Activated T-helper 1 cell treated with Interleukin-2 at 50 U/mL for 16 hours (primary cell): ENCODE results near the gene BRF1.

Experiments used
- DNase-seq: peaks from one replicate; pipeline ENCODE4 v3.0.0-alpha.2; 2020; ENCODE audit warnings: low read depth

The BRF1 gene

DNA sequence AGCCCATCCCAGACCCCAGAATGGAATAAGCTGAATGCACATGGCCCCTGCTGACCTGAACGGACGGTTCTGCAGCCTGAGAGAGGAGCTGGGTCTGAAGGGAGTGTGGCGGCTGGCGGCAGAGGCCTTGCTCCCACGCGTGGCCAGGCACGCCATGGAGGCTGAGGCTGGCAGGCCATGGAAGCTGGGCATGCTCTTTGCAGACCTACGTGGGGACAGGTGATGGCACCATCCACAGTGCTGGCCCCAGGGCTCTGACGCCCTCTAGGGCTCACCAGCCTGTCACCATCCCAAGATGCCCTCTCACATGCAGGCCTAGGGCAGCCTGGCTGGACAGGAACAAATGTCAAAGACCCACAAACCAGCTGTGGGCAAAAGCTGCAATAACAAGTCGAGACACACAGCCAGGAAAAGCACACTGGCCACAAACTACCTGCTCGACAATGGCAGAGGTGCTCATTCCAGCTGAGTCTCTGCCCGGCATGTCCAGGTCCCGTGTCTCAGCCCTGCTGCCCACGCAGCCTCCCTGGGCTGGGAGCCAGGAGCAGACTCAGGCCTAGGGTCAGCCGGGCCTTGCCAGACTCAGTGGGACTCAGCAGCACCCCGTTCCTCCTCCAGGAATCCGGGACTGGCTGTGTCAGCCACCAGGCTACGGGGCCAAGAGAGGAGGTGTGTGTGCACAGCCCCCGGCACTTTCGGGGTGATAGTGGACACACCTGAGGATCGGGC is 32.8 kb downstream of the BRF1 start:
- DNase-seq: no peak

DNA sequence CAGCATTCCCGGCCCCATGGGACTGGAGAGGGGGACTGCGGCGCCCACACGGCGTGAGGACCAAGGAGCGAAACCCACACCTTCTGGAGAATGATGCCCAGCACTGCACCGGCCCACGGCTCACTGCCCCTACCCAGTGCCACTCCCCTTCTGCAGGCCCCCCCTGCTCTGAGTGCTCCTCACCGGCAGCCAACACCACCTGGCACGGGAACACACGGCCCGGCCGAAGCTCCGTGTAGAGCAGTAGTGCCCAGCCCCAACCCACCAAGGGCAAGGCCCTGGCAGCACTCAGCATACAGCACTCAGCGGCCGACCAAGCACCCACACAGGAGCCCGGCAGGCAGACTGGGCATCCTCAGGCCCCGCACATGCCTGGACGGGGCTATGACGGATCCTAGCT is 39.0 kb downstream of the BRF1 start:
- DNase-seq: no peak

DNA sequence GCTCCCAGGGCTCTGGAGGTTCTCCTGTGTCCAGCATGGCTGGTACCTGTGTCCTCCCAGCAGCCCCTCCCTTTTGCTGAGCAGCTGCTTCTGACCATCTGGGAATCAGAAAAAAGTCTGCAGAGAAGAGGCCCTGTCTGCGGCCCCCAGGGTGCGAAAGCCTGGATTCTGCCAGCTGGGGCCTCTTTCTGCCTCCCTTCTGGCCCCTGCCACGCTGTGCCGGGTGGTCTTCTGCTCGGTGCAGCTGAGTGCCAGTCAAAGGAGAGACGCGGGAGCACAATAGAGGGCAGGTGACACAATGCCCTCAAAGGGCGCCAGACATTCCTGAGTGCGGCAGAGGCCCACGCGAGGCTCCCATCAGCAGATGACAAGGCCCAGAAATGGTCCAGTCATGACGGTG is 39.8 kb downstream of the BRF1 start:
- no peak for DNase-seq

DNA sequence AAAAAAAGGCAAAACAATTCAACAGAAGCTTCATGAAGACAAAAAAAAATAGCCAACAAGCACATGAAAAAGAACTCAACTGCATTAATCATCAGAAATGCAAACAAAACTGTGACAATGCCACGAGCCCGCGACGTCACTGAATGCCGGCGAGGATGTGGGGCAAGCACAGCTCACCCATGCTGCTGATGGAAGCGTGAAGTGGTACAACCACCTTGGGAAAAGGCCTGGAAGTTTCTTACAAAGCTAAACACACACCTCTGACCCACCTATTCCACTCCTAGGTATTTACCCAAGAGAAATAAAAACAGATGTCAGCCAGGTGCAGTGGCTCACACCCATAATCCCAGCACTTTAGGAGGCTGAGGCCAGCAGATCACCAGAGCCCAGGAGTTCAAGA is 42.0 kb downstream of the BRF1 start:
- no peak for DNase-seq

DNA sequence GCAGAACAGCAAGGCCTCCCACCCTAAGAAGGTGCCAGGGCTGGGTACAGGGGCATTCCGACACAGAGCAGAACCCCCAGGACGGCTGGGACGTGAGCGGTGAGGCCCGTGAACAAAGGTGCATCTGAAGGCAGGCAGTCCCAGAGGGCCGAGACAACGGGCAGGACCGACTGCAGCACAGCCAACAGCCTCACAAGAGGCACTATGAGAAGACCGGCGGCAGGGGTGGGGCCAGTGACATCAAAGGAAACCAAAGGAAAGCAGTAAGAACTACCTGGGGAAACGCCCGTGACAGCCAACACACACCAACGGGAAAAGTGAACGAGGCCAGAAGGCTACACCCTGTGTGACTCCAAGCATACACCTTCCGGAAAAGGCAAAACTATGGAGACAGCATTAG is 43.3 kb downstream of the BRF1 start:
- no peak for DNase-seq

DNA sequence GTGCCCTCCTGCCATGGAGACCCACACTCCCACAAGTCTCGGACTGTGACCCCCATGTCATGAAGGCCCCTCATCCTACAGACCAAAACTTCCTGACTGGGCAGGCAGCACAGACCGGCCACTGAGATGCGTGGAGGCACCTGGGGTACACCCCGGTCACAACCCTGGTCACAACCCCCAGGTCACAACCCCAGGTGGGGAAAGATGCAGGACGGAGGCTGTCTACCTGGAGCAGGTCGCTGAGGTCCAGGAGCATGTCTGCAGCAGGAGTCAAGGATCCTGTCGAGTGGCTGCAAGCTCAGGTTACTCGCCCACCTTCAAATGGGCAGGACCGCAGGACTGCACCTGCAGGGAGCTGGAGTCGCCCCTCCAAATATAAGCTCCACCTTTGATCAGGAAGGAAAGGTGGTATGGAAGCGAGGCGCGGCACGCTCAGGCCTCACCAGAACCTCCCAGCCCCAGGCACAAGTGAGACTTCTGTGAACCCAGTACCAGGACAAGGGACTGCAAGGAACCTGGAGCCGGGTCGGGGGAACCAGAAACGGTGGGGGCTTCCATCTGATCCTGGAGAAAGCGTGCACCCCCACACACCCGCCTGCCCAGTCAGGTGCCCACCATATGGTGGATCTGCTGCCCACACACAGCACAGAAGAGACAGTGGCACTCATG is 44.4 kb downstream of the BRF1 start:
- DNase-seq: no peak

DNA sequence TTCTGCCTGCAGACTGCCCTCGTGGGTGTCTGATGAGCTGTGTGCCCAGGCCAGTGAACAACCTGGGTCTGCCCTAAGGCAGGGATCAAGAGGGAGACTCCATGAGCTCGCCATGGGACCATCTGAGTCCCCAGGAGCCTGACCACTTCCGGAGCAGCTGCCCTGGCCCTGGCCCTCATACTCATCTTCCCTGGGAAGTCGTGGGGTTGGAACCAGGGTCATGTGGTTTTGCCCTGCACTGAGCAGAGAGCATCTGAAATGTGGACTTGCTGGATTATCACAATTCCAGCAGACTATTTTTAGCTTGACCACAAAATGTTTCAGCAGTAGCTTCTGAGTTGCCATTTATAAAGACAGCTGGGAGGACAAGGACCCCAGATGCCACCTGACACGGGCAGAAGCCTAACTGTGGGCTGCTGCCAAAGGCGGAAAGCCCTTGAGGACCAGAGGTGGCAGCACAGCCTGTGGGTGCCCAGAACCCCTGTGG is 45.7 kb downstream of the BRF1 start:
- DNase-seq: no peak

DNA sequence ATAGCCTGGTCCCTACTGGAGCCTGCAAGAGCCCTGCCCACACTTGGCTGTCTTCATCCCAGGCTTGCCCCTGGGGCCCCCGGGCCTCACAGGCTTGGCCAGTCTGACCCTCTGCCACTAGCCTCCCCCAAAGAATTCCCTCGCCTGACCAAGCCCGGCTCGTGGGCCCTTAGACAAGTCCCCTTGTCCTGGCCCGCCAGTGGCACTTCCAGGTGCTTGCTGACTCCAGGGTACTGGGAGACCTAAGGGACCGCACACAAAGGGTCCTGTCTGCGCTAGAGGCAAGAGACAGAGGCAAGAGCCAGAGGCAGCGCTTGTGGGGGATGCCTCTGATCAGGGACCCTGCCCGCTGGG is 47.5 kb downstream of the BRF1 start:
- no peak for DNase-seq

DNA sequence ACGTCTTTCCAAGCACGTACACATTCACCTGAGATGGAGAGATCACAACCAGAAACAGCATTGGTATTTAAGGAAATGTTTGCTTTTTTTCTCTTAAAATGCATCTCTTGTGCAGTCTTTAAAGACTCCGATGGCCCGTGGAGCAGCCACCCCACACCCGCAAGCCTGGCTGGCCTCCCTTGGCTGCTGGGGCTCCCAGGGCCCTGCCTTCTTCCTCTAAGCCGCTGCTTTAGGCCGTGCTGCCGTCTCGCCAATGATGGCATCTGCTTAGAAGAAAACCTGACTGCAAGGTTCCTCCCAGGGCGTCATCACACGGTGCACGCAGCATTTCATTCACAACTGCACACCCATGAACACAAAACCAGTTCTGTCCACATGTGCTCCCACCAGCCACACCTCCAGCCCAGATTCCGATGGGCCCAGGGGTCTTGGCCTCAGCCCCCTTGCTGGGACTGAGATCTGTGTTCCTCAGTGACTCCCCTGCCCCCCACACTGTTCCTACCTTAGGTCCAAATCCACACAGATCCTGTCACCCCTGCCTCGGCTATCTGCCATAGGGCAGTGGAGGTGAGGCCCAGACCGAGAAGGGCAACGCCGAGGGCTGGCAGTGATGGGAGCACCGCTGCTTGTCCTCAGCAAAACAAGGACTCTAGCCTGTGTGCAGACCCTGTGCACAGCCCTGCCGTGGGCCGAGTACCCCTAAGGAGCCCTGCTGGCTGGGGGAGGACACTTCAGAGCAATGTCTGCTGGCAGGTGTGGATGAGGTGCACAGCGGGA is 48.1 kb downstream of the BRF1 start:
- no peak for DNase-seq

DNA sequence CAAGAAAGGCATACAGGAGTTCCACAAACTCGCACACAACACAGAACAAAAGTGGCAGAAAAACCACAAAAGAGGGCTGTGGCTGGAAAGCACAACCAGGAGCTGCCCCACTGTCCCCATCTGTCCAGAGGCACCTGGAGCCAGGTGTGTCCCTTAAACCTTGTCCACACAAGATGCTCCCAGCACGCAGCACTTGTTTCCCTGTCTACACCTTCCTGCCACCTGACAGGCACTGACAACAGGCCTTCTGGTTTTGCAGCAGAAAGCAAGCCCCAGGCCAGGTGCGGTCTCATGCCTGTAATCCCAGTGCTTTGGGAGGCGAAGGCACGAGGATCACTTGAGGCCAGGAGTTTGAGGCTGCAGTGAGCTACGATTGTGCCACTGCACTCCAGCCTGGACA is 48.9 kb downstream of the BRF1 start:
- DNase-seq: no peak

DNA sequence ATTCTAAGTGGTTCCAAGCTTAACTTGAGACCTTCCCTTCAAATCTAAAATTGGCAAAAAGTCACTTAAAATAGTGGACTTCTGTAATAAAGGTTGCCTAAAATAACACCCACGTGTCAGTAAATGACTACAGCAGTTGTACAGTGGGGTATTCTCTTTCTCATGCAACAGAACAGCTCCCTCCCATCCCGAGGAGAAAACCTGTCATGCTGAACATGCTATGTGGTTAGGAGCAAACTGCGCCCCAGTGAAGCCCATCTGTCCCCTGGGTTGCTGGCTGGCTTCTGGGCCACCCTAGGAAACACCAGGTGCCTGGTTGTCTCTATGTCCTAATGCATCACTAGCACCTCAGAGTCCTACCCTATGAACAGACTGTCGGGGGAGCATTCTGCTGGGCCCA is 49.8 kb downstream of the BRF1 start:
- no peak for DNase-seq

DNA sequence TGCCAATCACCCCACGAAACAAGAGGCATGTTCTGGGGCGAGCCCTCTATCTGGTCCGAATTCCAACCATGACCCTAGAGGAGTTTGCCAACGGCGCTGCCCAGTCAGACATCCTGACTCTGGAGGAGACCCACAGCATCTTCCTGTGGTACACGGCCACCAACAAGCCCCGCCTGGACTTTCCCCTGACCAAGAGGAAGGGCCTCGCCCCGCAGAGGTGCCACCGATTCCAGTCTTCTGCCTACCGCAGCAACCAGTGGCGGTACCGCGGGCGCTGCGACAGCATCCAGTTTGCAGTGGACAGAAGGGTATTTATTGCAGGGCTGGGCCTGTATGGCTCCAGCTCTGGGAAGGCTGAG is 50.8 kb downstream of the BRF1 start:
- no peak for DNase-seq

DNA sequence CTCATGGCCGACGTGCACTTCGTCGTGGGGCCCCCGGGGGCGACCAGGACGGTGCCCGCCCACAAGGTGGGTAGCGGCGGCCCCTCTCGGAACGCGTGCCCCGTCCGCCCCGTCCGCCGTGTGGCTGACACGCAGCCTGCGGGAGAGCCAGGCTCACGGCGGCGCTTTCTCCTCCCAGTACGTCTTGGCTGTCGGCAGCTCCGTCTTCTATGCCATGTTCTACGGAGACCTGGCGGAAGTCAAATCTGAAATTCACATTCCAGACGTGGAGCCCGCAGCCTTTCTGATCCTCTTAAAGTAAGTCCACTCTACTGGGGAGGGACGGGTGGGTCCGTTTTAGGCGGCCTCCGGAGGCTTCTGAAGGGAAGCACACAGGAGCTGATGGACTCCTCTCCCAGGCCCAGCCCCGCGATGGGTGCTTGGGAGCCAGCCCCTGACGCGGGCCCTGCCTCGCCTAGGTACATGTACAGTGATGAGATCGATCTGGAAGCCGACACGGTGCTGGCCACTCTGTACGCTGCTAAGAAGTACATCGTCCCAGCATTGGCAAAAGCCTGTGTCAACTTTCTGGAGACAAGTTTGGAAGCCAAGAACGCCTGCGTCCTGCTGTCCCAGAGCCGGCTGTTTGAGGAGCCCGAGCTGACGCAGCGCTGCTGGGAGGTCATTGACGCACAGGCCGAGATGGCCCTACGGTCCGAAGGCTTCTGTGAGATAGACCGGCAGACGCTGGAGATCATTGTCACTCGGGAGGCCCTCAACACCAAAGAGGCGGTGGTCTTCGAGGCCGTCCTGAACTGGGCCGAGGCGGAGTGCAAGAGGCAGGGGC is 51.4 kb downstream of the BRF1 start:
- no peak for DNase-seq

DNA sequence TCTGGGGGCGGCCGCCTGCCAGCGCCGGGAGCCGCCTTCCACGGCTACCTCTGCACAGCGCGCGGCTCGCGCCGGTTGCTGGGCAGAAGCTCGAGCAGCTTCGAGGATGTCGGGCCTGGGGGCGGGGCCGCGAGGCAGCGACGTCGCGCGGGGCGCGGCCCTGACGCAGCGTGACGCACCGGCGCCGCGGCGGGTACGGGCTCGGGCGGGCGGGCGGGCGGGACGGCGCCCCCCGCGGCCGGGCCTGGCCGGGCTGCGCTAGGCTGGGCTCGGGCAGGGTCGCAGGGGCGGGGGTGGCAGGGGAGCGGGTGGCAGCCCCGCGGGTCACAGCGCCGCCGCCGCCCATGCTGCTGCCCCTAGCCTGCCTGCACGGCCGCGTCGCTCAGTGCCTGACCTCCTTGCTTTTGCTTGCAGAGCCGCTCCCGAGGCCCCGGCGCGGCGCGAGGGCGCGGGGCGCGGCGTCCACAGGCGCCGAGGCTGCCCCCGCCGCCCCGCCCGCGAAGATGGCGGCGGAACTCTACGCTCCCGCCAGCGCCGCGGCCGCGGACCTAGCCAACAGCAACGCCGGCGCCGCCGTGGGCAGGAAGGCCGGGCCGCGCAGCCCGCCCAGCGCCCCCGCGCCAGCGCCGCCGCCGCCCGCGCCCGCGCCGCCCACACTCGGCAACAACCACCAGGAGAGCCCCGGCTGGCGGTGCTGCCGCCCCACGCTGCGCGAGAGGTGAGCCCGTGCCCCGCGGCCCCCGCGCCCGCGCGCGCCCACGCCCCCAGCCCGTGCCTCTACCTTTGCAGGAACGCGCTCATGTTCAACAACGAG is 52.2 kb downstream of the BRF1 start, which contains the start of gene BTBD6:
BTBD6 (plus strand) TSS at position 166 of the 814 bp plus-strand sequence; CDS start at position 345, 179 bp downstream.
- DNase-seq: peak; percentile 86

DNA sequence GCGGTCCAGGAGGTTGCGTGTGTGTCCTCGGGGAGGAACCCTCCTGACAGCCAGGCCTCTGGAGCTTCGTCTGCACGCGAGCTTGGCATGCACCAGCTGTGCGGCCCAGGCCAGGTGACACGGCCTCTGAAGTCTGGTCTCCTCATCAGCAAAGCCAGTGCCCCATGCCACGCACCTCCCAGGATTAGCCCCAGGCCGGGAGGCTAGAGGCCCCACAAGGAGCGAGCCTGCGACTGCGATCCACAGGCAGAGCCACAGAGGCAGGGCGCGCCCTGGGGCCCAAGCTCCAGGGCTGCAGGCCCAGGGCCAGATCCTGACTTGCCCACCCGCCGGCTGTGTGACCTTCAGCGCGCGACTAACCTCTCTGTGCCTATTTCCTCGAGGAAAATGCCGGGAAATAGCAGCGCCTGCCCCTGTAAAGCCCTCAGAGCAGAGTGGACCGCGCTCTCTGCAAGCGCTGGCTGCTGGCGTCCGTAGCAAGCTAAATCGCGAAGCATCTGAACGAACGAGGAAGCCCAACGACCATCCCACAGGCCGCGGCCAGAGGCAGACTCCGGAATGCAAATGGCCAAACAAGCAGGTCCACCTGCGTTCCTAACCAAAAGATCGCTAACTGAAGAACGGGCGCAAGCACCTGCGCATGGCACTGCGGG is 53.0 kb downstream of the BRF1 start:
- DNase-seq: no peak

DNA sequence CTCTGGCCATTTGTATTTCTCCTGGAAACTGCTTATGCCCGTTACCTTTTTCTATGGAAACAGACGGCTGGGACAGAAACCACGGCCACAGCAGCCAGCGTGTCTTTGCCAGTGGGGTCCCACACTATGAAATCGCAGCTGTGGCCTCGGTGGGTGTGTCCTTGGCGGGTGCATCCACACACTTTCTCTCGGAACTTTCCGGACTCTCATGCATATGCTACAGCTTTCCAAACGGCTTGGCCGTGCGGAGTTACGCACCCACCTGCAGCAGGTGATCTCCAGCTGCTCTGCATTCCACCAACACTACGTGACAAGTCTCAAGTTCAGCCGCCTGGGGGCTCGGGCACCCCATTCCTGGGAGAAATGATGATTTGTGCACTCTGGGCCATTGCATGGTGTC is 53.8 kb downstream of the BRF1 start:
- DNase-seq: no peak

DNA sequence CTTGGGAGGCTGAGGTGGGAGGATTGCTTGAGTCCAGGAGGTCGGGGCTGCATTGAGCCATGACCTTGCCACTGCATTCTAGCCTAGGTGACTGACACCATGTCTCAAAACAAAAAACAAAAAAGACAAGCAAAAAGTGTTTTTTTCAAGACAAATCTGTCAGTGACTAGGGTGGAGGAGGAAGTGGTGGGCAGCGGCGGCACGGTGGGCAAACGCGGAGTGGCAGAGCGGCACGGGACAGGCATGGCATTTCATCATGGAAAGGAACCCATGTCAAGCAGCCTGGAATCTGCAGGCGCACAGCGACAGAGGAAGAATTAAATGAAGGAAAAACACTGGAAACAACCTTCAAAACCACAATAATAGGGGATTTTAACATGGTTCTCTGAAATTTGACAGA is 56.5 kb downstream of the BRF1 start:
- DNase-seq: no peak

DNA sequence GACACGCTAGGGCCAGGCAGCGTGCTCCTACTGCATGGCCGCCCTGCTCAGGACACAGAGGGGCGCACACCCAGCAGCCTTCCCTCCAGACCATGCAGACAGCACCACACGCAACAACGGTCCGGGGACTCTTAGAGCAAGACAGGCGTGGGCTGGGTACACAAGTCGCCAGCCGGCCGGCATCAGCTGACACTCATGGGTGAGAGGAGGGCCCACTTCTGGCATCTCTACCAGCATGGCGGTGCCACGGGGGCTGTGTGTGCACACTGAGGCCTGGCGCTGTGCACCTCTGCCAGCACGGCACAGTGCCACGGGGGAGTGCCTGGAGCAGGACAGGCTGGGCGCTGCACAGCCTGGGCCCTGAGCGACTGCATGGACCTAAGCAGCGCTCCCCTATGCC is 59.2 kb downstream of the BRF1 start:
- no peak for DNase-seq

DNA sequence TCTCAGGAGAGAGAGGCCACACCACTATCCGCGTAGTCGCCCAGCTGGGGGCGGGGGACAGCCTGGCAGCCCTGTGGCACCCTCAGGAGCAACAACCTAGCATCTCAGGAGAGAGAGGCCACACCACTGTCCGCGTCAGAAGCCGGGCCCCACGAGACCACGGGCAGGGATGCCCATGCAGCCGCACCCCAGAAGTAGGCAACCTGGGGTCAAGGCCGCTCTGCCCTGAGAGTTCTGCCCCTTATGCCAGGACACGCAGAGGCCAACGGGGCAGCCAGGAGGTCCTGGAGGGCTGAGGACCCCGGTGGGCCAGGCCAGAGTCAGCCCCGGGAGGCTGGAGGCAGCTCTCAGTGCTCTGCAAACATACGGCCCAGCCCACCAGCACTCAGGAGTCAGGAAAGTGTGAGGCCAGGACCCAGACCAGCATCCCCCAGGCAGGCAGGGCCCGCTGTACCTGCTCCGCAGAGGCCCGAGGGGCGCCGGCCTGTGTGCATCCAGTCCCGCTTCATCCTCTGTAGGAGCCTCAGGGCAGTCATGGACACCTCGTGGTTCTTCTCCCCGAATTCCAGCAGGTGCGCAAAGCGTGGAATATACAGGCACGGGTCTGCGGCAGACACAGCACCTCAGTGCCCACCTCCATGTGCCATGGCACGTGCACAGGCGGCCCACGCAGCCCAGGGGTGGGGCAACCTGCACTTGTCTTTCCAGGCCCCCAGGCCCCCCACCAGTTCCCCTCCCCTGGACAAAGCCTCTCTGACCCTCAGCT is 59.8 kb downstream of the BRF1 start:
- DNase-seq: no peak

DNA sequence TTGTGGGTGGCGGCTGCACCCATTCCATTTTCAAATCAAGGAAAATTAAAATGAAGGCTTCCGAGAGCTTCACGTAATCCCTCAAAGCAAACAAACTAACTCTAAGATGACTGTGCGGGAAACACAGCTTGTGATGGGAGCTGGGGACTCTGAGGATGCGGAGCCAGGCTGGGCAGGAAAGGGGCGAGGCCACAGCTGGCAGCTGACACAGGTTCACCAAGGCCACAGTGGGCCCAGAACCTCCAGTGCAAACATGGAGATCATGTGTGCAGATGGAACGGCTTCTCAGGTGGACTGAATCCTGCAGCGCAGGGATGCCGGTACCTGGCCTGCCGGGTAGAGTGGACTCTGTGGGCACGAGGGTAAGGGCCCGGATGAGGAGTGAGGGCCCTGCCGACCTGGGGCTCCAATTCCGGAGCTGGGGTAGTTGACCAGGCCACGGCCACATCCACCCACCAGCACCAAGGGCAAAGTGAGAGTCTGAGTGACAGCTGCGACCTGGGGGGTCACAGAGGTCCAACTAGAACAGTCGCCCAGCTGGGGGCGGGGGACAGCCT is 71.6 kb downstream of the BRF1 start:
- no peak for DNase-seq
